Psoas muscle (tissue), 8 donors: ENCODE data around the gene APOL3. TPM values are rescaled to one million over a fixed set of nuclear protein-coding genes. Genes with fewer than 3 reads are reported as not detected.
A peak's percentile ranks its signal among the peaks of the same experiment; 100 is the strongest.

ENCODE experiments used
- ATAC-seq, 4 donors: fragments of 200-7000 bp; cut with Tn5 transposase; one replicate each; pipeline ENCODE4 v1.9.1; 2020; ENCODE audit warnings: moderate library complexity in 3 of 4, mild to moderate bottlenecking in 2 of 4
- DNase-seq, 2 donors: peaks; one replicate each; pipeline ENCODE4 v3.0.0-alpha.2; 2020
- H3K27ac ChIP-seq: fragments of 200-600 bp; one replicate; pipeline ENCODE4 v1.8.0; 2022
- H3K27me3 ChIP-seq, 3 donors: fragments of 200-600 bp in 1 of 3; one replicate each; pipeline versions ENCODE4 v1.6.1 to v1.8.0; 2013 to 2022; ENCODE audit warnings: low read length in 2 of 3, mild to moderate bottlenecking in 2 of 3, moderate library complexity in 1 of 3; ENCODE audit not compliant: insufficient read depth in 3 of 3
- H3K36me3 ChIP-seq, 2 donors: fragments of 200-600 bp in 1 of 2; one replicate each; pipeline versions ENCODE4 v1.6.1 to v1.8.0; 2013 to 2022; ENCODE audit warnings: low read depth in 1 of 2, mild to moderate bottlenecking in 1 of 2, moderate library complexity in 1 of 2; ENCODE audit not compliant: insufficient read depth in 1 of 2
- H3K4me1 ChIP-seq: fragments of 200-600 bp; one replicate; pipeline ENCODE4 v1.8.0; 2022
- H3K4me3 ChIP-seq: fragments of 200-600 bp; one replicate; pipeline ENCODE4 v1.8.0; 2022; ENCODE audit warnings: mild to moderate bottlenecking
- H3K9me3 ChIP-seq: fragments of 200-600 bp; one replicate; pipeline ENCODE4 v1.8.0; 2022
- WGBS, 3 donors: extraction: QIAGEN DNeasy Blood & Tissue Kit; methylation state at CpG; one replicate each; pipeline versions ENCODE4 v1.1.6 to v1.1.7; 2013; 5-methylcytosine and 5-hydroxymethylcytosine counted together
- intact Hi-C, 2 donors: fragments of 100-400 bp; cut with DNase I; formaldehyde crosslinking; loops; one replicate each; pipeline versions ENCODE4 v1.11.0 to v1.14.2; 2022
- polyA plus RNA-seq, 3 donors: library from polyadenylated mRNA; stranded (reverse); fragments of 200-250 nt; gene quantifications; one replicate each; pipeline ENCODE4 v1.2.3, GENCODE V29; 2013
- total RNA-seq, 4 donors: library from RNA; stranded (reverse); fragmentation: NEBNext Ultra II Directional in 2 of 4; extraction: Animal tissue kit (Norgen Biotek cat#: 25700) in 2 of 4; gene quantifications; one replicate each; pipeline versions ENCODE4 v1.2.1 to v1.2.4, GENCODE V29; 2021 to 2023
- TF ChIP-seq, protein P1 (sequence below): fragments of 200-600 bp; IDR thresholded peaks from one replicate; pipeline ENCODE4 v1.8.0; 2022; ENCODE audit warnings: antibody characterized with exemption
- donor health status: healthy with polysubstance abuse.
- donor health status: DM: no; HTN: no; CAD: no; lungs with moderate emphysema.
- donor health status: Bipolar disorder and iron deficiency.
- donor health status: healthy.
- donor health status: DM: yes; HTN: yes; CAD: no.
- donor health status: DM: no; HTN: no; CAD: no.
- donor health status: DM: no; HTN: no; CAD: no.
- donor health status: DM: yes; HTN: yes; CAD: no.

The APOL3 gene
- total and polyA plus RNA-seq, 7 donors = 11.1 to 24.1 (median 15.3) TPM

DNA sequence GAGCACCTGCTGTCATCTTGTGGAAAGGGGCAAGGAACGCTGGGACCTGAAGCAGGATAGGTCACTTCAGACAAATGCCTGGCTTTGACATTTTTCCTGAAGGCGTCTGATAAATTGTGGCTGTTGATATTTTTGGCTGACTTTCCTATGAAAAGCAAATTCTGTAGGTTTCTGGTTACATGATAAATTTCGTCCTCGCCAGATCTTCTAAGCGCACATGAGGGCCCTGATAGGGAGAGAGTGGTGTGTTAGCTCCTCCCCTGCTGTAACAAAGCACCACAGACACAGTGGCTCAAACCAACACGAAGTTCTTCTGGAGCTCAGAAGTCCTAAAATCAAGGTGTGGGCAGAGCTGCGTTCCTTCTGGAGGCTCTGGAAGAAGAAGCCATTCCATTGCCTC lies 21.5 kb upstream of the APOL3 start:
- Histone ChIP-seq H3K27me3 (no peaks in the 10 kb centered on the region), H3K4me3 (no peak overlapping the region), H3K36me3 (no peaks in the 10 kb centered on the region), H3K4me1 (no peaks in the 10 kb centered on the region), H3K9me3 (no peaks in the 10 kb centered on the region), H3K27ac (no peak overlapping the region)
- intact Hi-C loops = no loop called here
- TF ChIP-seq, protein P1, sequence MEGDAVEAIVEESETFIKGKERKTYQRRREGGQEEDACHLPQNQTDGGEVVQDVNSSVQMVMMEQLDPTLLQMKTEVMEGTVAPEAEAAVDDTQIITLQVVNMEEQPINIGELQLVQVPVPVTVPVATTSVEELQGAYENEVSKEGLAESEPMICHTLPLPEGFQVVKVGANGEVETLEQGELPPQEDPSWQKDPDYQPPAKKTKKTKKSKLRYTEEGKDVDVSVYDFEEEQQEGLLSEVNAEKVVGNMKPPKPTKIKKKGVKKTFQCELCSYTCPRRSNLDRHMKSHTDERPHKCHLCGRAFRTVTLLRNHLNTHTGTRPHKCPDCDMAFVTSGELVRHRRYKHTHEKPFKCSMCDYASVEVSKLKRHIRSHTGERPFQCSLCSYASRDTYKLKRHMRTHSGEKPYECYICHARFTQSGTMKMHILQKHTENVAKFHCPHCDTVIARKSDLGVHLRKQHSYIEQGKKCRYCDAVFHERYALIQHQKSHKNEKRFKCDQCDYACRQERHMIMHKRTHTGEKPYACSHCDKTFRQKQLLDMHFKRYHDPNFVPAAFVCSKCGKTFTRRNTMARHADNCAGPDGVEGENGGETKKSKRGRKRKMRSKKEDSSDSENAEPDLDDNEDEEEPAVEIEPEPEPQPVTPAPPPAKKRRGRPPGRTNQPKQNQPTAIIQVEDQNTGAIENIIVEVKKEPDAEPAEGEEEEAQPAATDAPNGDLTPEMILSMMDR = no peak
- ATAC-seq (no peak), DNase-seq (no peak)
- 80 to 84% (median 84%) methylated on average over 7 of the region's 7 CpGs for WGBS, 3 donors

DNA sequence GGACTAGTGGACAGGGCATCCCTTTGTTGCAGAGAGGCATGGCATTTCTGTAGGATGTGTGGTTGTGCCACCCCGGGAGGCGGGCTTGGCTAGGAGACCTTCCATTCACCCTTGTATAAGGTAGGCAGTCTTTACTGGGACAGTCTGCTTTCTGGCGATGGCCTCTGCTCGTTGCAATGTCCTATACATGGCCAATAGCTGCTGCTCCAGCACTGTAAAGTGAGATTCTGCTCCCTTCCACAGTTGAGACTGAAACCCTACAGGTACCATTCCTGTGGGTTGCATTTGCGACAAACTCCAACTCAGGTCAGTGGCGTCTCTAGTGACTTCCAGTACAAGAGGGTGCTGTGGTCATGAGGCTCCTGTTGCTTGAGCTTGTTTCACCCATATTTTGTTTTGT lies 20.4 kb upstream of the APOL3 start:
- no peaks in the 10 kb centered on the region for H3K9me3 ChIP-seq
- intact Hi-C loops = loop anchor here in 1 of 2 donors (2.0 kb wide), 1 partner anchor 36 kb away; no protein-coding TSS in a partner anchor
- TF ChIP-seq, protein P1 = no peak
- H3K27me3 ChIP-seq = no peaks in the 10 kb centered on the region
- H3K4me1 ChIP-seq = no peaks in the 10 kb centered on the region
- no peak overlapping the region for H3K27ac ChIP-seq
- no peak overlapping the region for H3K4me3 ChIP-seq
- ATAC-seq = no peak
- WGBS, 3 donors = 84 to 94% (median 85%) methylated on average over 6 of the region's 6 CpGs
- no peak for DNase-seq
- no peaks in the 10 kb centered on the region for H3K36me3 ChIP-seq

DNA sequence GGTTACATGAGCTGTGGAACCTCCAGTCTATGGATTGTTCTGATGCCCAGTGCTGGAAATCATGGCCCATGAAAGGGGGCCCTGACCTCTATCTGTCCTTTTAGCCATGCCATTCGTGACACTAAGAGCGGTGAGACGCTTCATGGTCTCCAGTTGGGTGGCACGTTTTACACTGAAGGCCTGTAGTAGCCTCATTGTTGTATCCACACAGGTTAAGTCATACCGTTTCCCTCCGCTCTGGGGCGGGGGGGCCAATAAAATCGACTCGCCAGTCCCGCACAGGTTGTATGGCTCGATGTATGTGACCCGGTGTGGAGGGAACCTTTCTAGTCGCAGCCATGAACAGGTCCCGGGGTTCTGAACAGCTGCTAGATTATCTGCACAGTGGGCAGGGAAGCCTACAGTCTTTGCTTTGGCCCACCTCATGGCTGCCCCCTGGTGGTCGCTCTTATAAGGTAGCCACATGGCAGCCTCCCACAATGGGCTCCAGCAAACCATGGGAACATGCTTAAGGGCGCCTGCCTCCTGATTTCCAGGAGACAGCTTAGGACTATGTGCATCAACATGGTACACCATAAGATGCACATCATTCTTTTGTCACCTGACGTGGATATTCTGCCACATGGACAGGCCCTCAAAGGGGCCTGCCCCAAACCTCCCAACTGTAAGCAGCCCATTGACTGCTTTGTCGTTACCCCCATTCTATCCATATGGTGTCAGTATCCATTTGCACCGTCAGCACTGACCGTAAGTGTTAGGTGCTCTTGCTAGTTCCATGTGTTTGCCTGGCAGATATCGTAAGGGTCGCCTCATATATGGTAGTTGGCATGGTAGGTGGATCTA lies 19.7 kb upstream of the APOL3 start:
- ATAC-seq = peak; percentile 83 to 95 (median 90)
- WGBS, 3 donors = 60 to 71% (median 63%) methylated on average over 22 of the region's 22 CpGs
- H3K27ac ChIP-seq = no peak overlapping the region

DNA sequence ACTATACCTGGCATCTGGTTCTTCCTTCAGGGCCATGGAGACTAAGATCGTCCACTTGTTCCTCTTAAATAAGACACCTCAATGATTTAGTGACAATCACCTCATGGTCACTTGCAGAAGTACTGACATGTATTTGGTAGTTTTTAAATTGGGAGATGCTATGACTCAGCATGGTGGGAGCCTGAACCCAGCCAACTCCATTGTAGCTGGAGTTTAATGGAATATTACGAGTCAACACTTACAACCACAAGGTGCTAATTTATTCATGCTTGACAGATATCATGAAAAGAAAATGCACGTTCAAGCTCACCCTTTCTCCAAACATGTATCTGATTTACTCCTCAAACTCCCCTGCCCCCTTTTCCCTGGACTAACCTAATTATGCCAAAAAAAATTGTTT lies 16.6 kb upstream of the APOL3 start:
- no peaks in the 10 kb centered on the region for H3K27me3 ChIP-seq
- H3K4me3 ChIP-seq = no peak overlapping the region
- H3K9me3 ChIP-seq = no peaks in the 10 kb centered on the region
- intact Hi-C loops = no loop called here
- H3K4me1 ChIP-seq = no peaks in the 10 kb centered on the region
- TF ChIP-seq, protein P1 = no peak
- ATAC-seq = no peak
- no peak overlapping the region for H3K27ac ChIP-seq
- no peaks in the 10 kb centered on the region for H3K36me3 ChIP-seq
- DNase-seq = no peak
- WGBS, 3 donors = 77 to 80% (median 78%) methylated on average over 3 of the region's 3 CpGs

More for the DNA sequence above, 19.7 kb upstream of the APOL3 start:
- DNase-seq = peak; percentile 86 to 90
- TF ChIP-seq, protein P1 = peak; percentile 88
- H3K4me1 ChIP-seq = no peaks in the 10 kb centered on the region
- no peaks in the 10 kb centered on the region for H3K9me3 ChIP-seq
- H3K36me3 ChIP-seq = no peaks in the 10 kb centered on the region
- intact Hi-C loops = loop anchor here in 1 of 2 donors (2.0 kb wide), 1 partner anchor 35 kb away; no protein-coding TSS in a partner anchor
- H3K27me3 ChIP-seq = no peaks in the 10 kb centered on the region
- H3K4me3 ChIP-seq = no peak overlapping the region
